Mucosa of descending colon (tissue), 3 donors: Measurements from ENCODE around the gene LCN10. TPM values are rescaled to one million over a fixed set of nuclear protein-coding genes. Genes with fewer than 3 reads are reported as not detected.

Experiments used
- ATAC-seq: fragments of 200-7000 bp; cut with Tn5 transposase; one replicate; pipeline ENCODE4 v1.9.1; 2020; ENCODE audit warnings: mild to moderate bottlenecking, moderate library complexity
- DNase-seq, 3 donors: peaks; one replicate each; pipeline ENCODE4 v3.0.0-alpha.2; 2020
- H3K36me3 ChIP-seq: fragments of 200-600 bp; one replicate; pipeline ENCODE4 v1.8.0; 2021; ENCODE audit warnings: low read depth, mild to moderate bottlenecking
- H3K4me1 ChIP-seq: fragments of 200-600 bp; one replicate; pipeline ENCODE4 v1.8.0; 2021; ENCODE audit warnings: low read depth, mild to moderate bottlenecking
- H3K4me3 ChIP-seq: fragments of 200-600 bp; one replicate; pipeline ENCODE4 v1.8.0; 2021; ENCODE audit warnings: mild to moderate bottlenecking
- H3K9me3 ChIP-seq: fragments of 200-600 bp; one replicate; pipeline ENCODE4 v1.8.0; 2021; ENCODE audit warnings: mild to moderate bottlenecking
- CTCF ChIP-seq: fragments of 200-600 bp; IDR thresholded peaks from one replicate; pipeline ENCODE4 v1.8.0; 2022; ENCODE audit warnings: antibody characterized with exemption, mild to moderate bottlenecking
- intact Hi-C, 2 donors: fragments of 100-400 bp; cut with DNase I in 1 of 2; cut with micrococcal nuclease in 1 of 2; formaldehyde crosslinking; loops; one replicate each; pipeline versions ENCODE4 v1.11.0 to v1.11.1; 2022; cut with DNase I, micrococcal nuclease
- total RNA-seq, 3 donors: library from RNA; stranded (reverse); fragmentation: NEBNext Ultra II Directional in 2 of 3; extraction: Animal tissue kit (Norgen Biotek cat#: 25700) in 2 of 3; gene quantifications; one replicate each; pipeline versions ENCODE4 v1.2.1 to v1.2.4, GENCODE V29; 2021 to 2023
- donor health status: DM: no; HTN: no; CAD: no; lungs with moderate emphysema.
- donor health status: DM: no; HTN: no; CAD: no.
- donor health status: DM: no; HTN: yes; CAD: no.

Gene LCN10
- total RNA-seq, 3 donors from 2014 or later, result 0.12 to 5.1 (median 2.7) TPM

- no peaks in the 10 kb centered on the region for H3K36me3 ChIP-seq
- H3K4me1 ChIP-seq, result peaks cover 6% of the 10 kb centered on the region
- H3K4me3 ChIP-seq, result no peak overlapping the region
- no peak for TF ChIP-seq CTCF
- no peak for ATAC-seq
- intact Hi-C loops, result no loop called here
- DNase-seq, result no peak
- H3K9me3 ChIP-seq, result no peaks in the 10 kb centered on the region
These were observed 25.3 kb downstream of the LCN10 start for GRCh38 chr9:136717399-136717798.

DNA sequence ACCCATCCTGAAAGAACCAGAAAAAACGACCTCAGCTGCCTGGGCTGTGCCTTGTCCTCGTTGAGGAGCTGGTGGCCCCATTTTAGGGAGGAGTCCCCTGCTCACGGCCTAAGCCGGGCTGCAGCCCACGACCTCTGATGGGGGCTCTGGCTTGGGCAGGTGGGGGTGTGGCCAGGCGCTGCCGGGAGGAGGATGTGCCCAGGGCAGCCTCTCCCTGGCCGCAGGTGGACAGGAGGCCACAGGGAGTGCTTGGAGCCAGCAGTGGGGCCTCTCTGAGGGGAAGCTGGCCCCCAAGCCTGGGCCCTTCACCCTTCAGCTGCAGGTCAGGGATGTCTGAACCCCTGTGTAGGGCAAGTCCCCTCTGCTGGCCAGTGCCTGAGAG lies 27.9 kb downstream of the LCN10 start:
- no peak for ATAC-seq
- TF ChIP-seq CTCF, result no peak
- intact Hi-C loops, result no loop called here

DNA sequence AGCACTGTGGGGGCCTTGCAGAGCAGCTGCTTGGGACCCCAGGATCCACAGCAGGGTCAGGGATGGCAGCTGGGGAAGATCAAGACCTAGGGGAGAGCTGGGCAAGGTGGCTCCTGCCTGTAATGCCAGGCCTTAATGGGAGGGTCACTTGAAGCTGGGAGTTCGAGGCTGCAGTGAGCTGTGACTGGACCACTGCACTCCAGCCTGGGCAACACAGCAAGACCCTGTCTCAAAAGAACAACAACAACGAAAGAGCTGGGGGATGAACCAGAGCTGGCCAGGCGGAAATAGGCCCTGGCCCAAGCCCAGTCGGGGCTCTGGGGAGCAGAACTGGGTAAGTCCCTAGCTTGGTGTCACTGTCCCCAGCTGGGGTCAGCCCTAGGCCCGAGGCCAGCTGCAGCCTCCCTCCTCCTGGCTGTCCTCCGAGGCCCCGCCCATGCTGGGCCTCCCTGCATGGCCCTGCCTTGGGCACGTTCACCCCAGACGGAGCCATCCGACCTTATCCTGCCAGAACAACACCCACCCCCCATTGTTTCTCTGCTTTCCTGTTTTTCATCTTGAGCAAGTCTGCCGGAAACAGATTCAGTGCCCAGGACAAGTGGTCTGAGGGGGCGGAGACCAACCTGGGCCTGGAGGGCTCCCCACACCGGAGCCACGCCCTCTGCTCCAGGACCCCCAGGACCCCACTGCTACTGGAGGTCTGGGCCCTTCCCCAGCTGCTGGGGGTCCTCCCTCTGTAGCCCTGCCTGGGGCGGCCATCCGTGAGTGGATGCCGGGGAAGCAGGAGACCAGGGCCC lies 28.4 kb downstream of the LCN10 start:
- no peaks in the 10 kb centered on the region for H3K36me3 ChIP-seq
- ATAC-seq (no peak), DNase-seq (no peak)
- intact Hi-C loops, result no loop called here
- peaks cover 11% of the 10 kb centered on the region for H3K4me1 ChIP-seq
- no peaks in the 10 kb centered on the region for H3K9me3 ChIP-seq
- H3K4me3 ChIP-seq, result no peak overlapping the region
- no peak for TF ChIP-seq CTCF

More for the DNA sequence above, 27.9 kb downstream of the LCN10 start:
- Histone ChIP-seq H3K9me3 (no peaks in the 10 kb centered on the region), H3K4me1 (peaks cover 12% of the 10 kb centered on the region), H3K4me3 (no peak overlapping the region), H3K36me3 (no peaks in the 10 kb centered on the region)
- no peak for DNase-seq

DNA sequence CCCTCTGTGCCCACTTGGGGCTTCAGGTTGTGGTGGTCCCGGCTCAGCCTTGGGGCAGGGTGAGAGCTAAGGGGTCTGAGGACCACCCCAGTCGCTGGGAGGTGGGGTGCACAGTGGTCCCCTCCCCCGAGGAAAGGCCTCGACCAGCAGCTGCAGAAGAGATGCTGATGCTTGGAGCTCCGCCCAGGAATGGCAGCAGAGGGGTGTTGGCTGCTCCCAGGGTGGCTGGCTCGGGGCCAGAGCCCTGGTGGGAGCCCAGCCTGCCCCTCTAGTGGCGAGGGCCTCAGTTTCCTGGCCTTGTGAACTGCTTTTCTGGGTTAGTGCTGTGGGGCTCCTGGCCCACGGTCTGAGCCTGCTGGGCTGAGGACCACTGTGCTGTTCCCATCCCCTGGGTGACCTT lies 29.2 kb downstream of the LCN10 start:
- Histone ChIP-seq H3K4me1 (peaks cover 6% of the 10 kb centered on the region), H3K36me3 (no peaks in the 10 kb centered on the region), H3K9me3 (no peaks in the 10 kb centered on the region), H3K4me3 (no peak overlapping the region)
- ATAC-seq (no peak), DNase-seq (no peak)
- no peak for TF ChIP-seq CTCF
- intact Hi-C loops, result no loop called here

DNA sequence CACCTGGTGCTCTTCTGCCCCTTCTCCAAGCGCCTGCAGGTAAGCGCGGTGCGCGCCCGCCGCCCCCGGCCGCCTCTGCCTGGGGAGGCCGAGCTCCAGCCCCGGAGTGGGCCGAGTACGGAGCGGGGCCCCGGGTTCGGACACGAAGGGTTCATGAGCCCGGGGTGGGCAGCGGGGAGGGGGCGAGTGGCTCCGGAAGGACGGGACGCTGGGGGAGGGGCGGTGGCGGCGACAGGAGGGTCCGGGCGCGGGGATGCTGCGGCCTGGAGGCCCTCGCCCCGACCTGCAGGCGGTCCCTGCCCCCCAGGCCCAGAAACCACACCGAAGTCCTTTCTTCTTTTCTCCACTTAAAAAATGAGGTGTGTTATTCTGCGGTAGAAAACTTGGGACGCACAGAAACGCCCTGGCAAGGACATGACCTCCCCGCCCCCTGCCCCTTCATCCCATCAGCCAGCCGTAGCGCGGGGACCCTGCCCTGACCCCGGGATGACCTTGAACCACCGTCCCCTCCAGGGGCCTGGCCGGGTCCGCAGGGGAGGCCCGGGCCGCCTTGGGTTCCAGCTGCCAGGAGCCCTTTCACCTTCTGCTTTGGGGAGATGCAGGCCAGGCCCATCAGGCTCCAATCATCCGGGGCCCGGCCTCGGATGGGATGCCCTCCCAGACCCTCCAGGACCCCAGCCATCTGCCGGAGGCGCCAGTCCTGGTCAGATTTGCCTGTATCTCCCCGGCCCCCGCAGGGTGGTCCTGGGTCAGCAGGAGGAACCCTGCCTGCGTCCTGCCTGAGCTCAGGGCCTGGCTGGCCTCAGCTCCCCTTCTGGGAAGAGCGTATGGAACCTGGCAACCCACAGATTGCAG lies 29.8 kb downstream of the LCN10 start:
- DNase-seq (no peak), ATAC-seq (peak; percentile 6)
- H3K4me1 ChIP-seq, result peaks cover 6% of the 10 kb centered on the region
- intact Hi-C loops, result no loop called here
- TF ChIP-seq CTCF, result no peak
- no peaks in the 10 kb centered on the region for H3K9me3 ChIP-seq
- H3K36me3 ChIP-seq, result no peaks in the 10 kb centered on the region
- no peak overlapping the region for H3K4me3 ChIP-seq
